ENCODE measurements around the gene PLAGL2.
A peak's percentile ranks its signal among the peaks of the same experiment; 100 is the strongest.

The PLAGL2 gene

DNA sequence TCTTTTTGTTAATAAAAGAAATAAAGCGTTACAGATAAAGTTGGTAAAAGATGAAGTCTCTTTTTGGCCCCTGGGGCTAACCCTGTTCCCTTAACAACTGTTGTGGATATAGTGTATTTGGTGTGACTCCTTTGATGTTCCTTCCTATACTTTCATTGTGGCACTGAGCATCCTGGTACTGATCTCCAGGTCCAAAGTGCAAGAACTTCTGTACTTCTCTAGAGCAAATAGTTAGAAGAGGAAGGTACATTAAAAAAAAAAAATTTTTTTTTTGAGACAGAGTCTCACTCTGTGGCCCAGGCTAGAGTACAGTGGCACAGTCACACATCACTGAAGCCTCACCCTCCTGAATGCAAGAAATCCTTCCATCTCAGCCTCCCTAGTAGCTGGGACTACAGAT, 6.3 kb upstream of the PLAGL2 start:
- Histone ChIP-seq H3K36me3 (ENCODE audit: control insufficient read depth, insufficient read depth, low read length) (peaks cover 76% of the 10 kb centered on the region), H3K9ac (ENCODE audit: low read length) (no peak overlapping the region), H3K4me1 (ENCODE audit: control insufficient read depth, insufficient read depth, low read length) (no peaks in the 10 kb centered on the region), H3K9me3 (ENCODE audit: control insufficient read depth, insufficient read depth, low read depth, low read length) (no peaks in the 10 kb centered on the region), H3K27ac (ENCODE audit: low read depth, low read length) (no peak overlapping the region), H3K4me3 (ENCODE audit: low read depth, low read length) (no peak overlapping the region), H3K27me3 (ENCODE audit: control insufficient read depth, insufficient read depth, low read length) (no peaks in the 10 kb centered on the region)

DNA sequence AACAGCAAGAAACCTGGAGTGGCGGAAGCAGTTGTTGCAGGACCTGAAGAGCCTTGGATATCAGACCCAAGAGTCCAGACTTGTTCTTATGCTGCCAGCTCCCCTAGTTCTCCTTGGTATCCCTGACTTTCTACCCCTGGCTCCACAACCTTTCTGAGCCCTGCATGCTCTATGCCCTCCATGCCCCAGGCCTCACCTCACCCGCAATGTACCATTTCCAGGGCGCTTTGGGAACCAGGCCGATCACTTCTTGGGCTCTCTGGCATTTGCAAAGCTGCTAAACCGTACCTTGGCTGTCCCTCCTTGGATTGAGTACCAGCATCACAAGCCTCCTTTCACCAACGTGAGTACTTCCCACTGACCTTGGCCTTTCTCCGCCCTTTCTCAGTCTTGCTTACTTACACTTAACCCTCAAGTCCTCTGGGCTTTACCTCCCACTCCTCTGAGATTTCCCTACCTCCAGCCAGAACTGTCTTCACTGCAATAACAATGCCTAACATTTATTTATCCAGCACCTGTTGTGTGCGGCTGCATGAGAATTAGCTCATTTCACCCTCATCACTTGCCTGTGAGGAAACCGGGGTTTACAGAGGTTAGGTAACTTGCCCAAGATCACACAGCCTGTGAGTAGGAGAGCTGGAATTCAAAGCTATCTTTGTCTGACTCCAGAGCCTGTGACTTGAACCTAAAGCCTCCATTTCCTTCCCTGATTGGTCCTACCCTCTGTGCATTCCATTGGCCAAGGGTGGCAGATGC, 2.5 kb upstream of the PLAGL2 start:
- Histone ChIP-seq H3K4me1 (ENCODE audit: control insufficient read depth, insufficient read depth, low read length) (peaks cover 16% of the 10 kb centered on the region), H3K27ac (ENCODE audit: low read depth, low read length) (no peak overlapping the region), H3K9ac (ENCODE audit: low read length) (no peak overlapping the region), H3K27me3 (ENCODE audit: control insufficient read depth, insufficient read depth, low read length) (no peaks in the 10 kb centered on the region), H3K36me3 (ENCODE audit: control insufficient read depth, insufficient read depth, low read length) (peaks cover 37% of the 10 kb centered on the region), H3K9me3 (ENCODE audit: control insufficient read depth, insufficient read depth, low read depth, low read length) (no peaks in the 10 kb centered on the region), H3K4me3 (ENCODE audit: low read depth, low read length) (no peak overlapping the region)

GRCh38 chr20:32208499-32209154, 1.1 kb upstream of the PLAGL2 start:
- Histone ChIP-seq H3K9ac (ENCODE audit: low read length) (peak overlapping the region; percentile 94), H3K4me3 (ENCODE audit: low read depth, low read length) (peak overlapping the region; percentile 87), H3K4me1 (ENCODE audit: control insufficient read depth, insufficient read depth, low read length) (peaks cover 30% of the 10 kb centered on the region), H3K9me3 (ENCODE audit: control insufficient read depth, insufficient read depth, low read depth, low read length) (no peaks in the 10 kb centered on the region), H3K27me3 (ENCODE audit: control insufficient read depth, insufficient read depth, low read length) (no peaks in the 10 kb centered on the region), H3K36me3 (ENCODE audit: control insufficient read depth, insufficient read depth, low read length) (peaks cover 36% of the 10 kb centered on the region), H3K27ac (ENCODE audit: low read depth, low read length) (no peak overlapping the region)

DNA sequence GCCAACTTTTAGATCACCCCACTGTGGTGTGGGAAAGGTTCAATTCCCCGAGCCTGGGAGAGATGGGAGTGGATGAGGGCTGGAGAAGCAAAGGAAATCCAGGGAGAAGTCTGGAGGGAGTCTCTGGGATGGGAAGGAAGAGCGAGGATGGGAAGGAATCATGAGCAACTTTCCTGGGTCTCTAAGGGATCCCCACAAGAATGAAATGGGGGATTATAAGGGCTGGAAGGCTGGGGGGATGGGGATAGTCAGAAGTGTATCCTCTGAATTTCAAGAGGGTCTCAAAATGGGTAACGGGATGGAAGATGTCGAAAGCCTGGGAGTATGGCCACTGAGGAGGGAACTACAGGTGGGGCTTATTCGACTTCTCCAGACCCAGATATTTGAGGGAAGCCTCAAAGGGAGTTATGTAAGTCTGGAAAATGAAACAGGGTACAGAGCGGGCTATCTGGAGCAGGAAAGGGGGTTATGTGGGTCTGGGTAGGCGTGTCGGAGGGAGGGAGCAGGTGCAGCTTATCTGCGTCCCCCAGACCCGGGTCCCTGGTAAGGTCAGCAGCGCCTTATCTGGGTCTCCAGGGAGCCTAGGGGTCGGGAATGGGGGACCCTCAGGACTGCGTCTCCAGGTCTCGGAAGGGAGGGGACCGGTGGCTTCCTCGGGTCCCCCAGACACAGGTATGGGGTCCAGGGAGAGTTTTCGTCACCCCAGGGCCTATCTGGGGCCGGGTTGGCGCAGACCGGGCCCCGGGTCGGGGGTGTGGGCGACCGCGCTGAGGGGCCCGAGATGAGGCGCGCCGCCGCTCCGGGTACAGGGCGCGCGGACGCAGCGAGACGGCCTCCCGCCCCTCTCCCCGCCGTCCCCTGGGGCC, 550 bp downstream of the PLAGL2 start:
- Histone ChIP-seq H3K9me3 (ENCODE audit: control insufficient read depth, insufficient read depth, low read depth, low read length) (no peaks in the 10 kb centered on the region), H3K4me3 (ENCODE audit: low read depth, low read length) (peak overlapping the region; percentile 87), H3K27ac (ENCODE audit: low read depth, low read length) (peak overlapping the region; percentile 82), H3K36me3 (ENCODE audit: control insufficient read depth, insufficient read depth, low read length) (peaks cover 40% of the 10 kb centered on the region), H3K4me1 (ENCODE audit: control insufficient read depth, insufficient read depth, low read length) (peaks cover 41% of the 10 kb centered on the region), H3K9ac (ENCODE audit: low read length) (peak overlapping the region; percentile 94), H3K27me3 (ENCODE audit: control insufficient read depth, insufficient read depth, low read length) (no peaks in the 10 kb centered on the region)

- Histone ChIP-seq H3K4me1 (ENCODE audit: control insufficient read depth, insufficient read depth, low read length) (peaks cover 41% of the 10 kb centered on the region), H3K36me3 (ENCODE audit: control insufficient read depth, insufficient read depth, low read length) (peaks cover 42% of the 10 kb centered on the region), H3K27me3 (ENCODE audit: control insufficient read depth, insufficient read depth, low read length) (no peaks in the 10 kb centered on the region), H3K9me3 (ENCODE audit: control insufficient read depth, insufficient read depth, low read depth, low read length) (no peaks in the 10 kb centered on the region), H3K4me3 (ENCODE audit: low read depth, low read length) (peak overlapping the region; percentile 87), H3K9ac (ENCODE audit: low read length) (peak overlapping the region; percentile 94), H3K27ac (ENCODE audit: low read depth, low read length) (no peak overlapping the region)
These were observed 1.4 kb downstream of the PLAGL2 start for GRCh38 chr20:32205843-32206759.

DNA sequence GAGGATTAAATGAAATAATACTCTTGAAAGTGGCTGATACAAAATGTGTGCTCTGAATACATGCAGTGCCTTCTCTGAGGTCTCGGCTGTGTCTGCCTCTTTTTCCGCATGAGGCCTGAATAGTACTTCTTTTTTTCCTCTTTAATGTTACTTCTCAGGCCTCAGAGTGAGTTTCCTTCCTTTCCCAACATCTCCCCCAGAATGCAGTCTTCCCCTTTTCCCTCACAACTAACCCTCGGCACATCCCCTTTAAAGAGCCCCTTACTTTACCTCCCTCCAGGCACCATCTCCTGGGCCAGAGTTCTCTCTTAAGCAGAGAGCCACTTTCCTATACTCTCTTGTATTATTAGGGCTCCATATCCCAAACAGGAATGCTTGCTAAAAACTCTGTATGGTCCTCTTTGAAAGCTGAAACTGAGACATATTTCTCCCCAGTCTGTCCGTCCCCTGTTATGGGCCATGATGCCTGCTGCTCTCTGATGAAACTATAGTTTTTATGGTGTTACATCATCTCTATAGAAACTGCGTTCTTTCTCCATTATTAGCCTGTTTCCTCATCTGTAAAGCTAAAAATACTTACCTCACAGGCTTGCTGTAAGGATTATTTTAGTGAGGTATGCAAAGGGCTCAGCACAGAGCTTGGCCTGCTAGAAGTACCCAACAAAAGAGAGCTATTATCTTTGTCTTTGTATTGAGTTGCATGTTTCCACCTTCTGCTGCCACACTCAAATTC, 2.3 kb downstream of the PLAGL2 start:
- Histone ChIP-seq H3K27me3 (ENCODE audit: control insufficient read depth, insufficient read depth, low read length) (no peaks in the 10 kb centered on the region), H3K9ac (ENCODE audit: low read length) (no peak overlapping the region), H3K9me3 (ENCODE audit: control insufficient read depth, insufficient read depth, low read depth, low read length) (no peaks in the 10 kb centered on the region), H3K4me1 (ENCODE audit: control insufficient read depth, insufficient read depth, low read length) (peaks cover 41% of the 10 kb centered on the region), H3K36me3 (ENCODE audit: control insufficient read depth, insufficient read depth, low read length) (peaks cover 42% of the 10 kb centered on the region), H3K4me3 (ENCODE audit: low read depth, low read length) (no peak overlapping the region; the same call in 1 of the 2 replicates), H3K27ac (ENCODE audit: low read depth, low read length) (0 out of 2 replicates have a peak overlapping the region, but pooled peaks have one; percentile 18)

DNA sequence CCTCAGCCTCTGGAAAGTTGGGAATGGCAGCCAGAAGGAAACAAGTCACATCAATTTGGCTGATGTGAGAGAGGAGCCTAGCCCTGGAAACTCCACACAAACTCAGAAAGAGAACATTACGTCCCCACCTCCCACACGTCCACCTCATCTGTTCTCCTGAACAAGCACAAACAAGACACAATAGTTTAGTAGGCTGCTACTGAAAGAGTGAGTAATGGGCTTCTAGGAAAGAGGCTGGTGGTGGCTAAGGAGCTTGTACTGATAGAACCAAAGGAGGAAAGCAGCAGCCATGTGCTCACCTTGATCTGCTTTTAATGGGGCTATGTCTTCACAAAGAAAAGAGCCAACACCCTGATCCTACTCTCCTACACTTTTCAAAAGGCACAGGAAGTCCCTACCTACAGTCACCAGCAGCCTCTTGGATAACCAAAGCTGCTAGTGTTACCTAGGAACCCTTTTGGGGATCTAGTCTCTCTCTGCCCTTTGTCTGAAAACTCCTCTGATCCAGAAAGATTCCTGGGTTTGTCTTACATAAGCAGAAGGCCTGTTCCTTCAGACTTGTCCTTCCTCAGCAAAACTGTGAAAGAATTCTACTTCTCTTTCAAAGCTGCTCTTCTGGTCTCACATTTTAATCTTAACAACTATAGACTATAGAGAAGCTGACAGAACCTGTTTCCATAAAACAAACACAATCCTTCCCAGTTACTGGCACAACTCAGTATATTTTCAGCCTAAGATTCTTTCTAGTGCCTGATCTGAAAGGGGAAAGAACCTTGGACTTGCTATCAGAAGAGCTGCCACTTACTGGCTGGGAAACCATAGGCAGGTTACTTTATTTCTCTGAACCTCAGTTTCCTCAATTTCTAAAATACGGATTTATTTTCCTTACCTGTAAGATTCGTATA, 3.1 kb downstream of the PLAGL2 start:
- Histone ChIP-seq H3K4me1 (ENCODE audit: control insufficient read depth, insufficient read depth, low read length) (peaks cover 41% of the 10 kb centered on the region), H3K9me3 (ENCODE audit: control insufficient read depth, insufficient read depth, low read depth, low read length) (no peaks in the 10 kb centered on the region), H3K36me3 (ENCODE audit: control insufficient read depth, insufficient read depth, low read length) (peaks cover 40% of the 10 kb centered on the region), H3K9ac (ENCODE audit: low read length) (no peak overlapping the region), H3K27ac (ENCODE audit: low read depth, low read length) (no peak overlapping the region), H3K4me3 (ENCODE audit: low read depth, low read length) (no peak overlapping the region), H3K27me3 (ENCODE audit: control insufficient read depth, insufficient read depth, low read length) (no peaks in the 10 kb centered on the region)

DNA sequence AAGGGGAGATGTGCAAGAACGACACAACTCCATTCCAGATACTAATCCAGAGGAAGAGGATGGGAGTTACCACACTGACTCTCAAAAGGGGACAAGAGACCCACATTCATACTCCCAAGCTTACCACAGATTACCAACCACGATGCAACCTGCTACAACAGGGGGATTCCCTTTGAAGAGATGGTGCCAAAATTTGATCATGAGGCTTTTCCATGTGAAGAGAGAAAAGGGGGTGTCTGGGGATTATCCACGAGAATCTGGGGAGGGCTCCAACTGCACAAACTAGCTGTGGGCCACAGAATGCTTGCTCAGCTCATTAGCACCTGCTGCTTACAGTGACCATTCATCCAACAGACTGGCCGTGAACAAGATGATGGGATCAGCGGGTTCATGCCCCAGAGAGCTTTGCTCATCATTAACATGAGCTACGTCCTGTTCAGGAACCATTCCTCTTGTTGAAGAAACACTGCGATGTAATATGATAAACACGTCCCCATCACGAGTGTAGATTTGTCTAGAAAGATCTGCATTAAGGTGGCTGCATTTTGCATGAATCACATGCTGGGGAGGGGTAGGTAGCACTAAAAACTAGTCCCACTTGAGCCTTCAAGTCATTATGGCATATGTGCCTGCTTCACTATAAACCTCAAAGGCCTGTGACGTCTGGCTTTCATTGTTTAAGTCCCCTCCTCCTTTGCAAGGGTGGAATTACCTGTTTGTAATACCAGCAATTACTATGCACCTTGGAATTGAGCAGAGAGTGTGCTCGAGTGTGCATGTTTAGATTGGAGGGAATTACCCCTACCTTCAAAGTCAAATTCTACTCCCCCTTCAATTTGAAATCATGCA, 4.0 kb downstream of the PLAGL2 start:
- Histone ChIP-seq H3K9me3 (ENCODE audit: control insufficient read depth, insufficient read depth, low read depth, low read length) (no peaks in the 10 kb centered on the region), H3K4me1 (ENCODE audit: control insufficient read depth, insufficient read depth, low read length) (peaks cover 41% of the 10 kb centered on the region), H3K27me3 (ENCODE audit: control insufficient read depth, insufficient read depth, low read length) (no peaks in the 10 kb centered on the region), H3K27ac (ENCODE audit: low read depth, low read length) (no peak overlapping the region), H3K4me3 (ENCODE audit: low read depth, low read length) (no peak overlapping the region), H3K9ac (ENCODE audit: low read length) (no peak overlapping the region), H3K36me3 (ENCODE audit: control insufficient read depth, insufficient read depth, low read length) (peaks cover 49% of the 10 kb centered on the region)

DNA sequence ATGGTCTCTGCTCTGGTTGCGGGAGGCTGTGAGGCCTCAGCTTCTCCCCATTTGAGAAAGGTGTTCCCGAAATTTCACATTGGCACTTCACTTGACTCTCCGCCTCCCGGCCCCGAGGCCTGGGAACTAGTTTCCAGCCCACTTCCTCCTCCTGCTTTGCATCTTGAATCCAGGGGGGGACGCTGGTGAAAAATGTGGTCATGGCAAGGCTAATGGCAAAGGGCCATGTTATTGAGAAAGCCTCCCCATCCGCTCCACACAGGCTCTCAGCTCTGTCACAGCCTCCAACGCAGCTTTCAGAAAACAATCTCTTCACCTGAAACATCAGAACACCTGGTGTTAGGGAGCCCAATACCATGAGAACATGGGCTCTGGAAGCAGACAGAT, 5.6 kb downstream of the PLAGL2 start:
- H3K9ac ChIP-seq (ENCODE audit: low read length), result no peak overlapping the region

More for the DNA sequence above, 5.6 kb downstream of the PLAGL2 start:
- H3K27me3 ChIP-seq (ENCODE audit: control insufficient read depth, insufficient read depth, low read length), result no peaks in the 10 kb centered on the region
- no peak overlapping the region for H3K4me3 ChIP-seq (ENCODE audit: low read depth, low read length)
- H3K27ac ChIP-seq (ENCODE audit: low read depth, low read length), result no peak overlapping the region
- H3K4me1 ChIP-seq (ENCODE audit: control insufficient read depth, insufficient read depth, low read length), result peaks cover 41% of the 10 kb centered on the region
- no peaks in the 10 kb centered on the region for H3K9me3 ChIP-seq (ENCODE audit: control insufficient read depth, insufficient read depth, low read depth, low read length)
- peaks cover 65% of the 10 kb centered on the region for H3K36me3 ChIP-seq (ENCODE audit: control insufficient read depth, insufficient read depth, low read length)
